22Rv1 (cell line): Measurements from ENCODE around the gene GNG3.

Experiments
- ZFX ChIP-seq: fragments of 450-650 bp; IDR thresholded peaks from 2 replicates; pipeline ENCODE4 v1.6.1; 2017; ENCODE audit warnings: antibody characterized with exemption, borderline replicate concordance
- TF ChIP-seq, protein P1 (sequence below): fragments of 450-650 bp; IDR thresholded peaks from 2 replicates; pipeline ENCODE4 v1.5.1; 2017; ENCODE audit warnings: mild to moderate bottlenecking

DNA sequence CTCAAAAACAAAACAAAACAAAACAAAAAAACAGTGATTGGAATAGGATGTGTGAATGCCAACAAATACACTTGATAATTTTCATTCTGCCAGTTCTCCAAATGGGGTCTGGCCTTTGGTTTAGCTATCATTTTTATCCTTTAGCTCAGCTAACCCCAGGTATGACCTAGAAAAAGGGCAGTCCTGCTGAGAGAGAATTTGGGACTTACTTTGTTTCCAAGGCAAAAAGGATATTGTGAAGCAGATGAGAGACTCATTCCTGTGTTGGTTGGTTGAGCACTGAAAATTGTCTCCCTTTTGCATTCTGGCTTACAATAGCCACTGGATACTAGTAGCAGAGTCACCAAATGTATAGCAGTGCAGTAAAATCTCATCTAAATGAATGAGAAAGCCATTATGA, 29.7 kb downstream of the GNG3 start:
- TF ChIP-seq, protein P1, sequence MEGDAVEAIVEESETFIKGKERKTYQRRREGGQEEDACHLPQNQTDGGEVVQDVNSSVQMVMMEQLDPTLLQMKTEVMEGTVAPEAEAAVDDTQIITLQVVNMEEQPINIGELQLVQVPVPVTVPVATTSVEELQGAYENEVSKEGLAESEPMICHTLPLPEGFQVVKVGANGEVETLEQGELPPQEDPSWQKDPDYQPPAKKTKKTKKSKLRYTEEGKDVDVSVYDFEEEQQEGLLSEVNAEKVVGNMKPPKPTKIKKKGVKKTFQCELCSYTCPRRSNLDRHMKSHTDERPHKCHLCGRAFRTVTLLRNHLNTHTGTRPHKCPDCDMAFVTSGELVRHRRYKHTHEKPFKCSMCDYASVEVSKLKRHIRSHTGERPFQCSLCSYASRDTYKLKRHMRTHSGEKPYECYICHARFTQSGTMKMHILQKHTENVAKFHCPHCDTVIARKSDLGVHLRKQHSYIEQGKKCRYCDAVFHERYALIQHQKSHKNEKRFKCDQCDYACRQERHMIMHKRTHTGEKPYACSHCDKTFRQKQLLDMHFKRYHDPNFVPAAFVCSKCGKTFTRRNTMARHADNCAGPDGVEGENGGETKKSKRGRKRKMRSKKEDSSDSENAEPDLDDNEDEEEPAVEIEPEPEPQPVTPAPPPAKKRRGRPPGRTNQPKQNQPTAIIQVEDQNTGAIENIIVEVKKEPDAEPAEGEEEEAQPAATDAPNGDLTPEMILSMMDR: no peak
- TF ChIP-seq ZFX: no peak
